H1 (cell line): ENCODE results near the gene MYL3. TPM values are rescaled to one million over a fixed set of nuclear protein-coding genes. Genes with fewer than 3 reads are reported as not detected.

Experiments
- ATF3 ChIP-seq: IDR thresholded peaks from 2 replicates; pipeline ENCODE4 v1.6.1; 2011; ENCODE audit warnings: low read depth, mild to moderate bottlenecking, low read length; ENCODE audit not compliant: insufficient read depth
- CBX8 ChIP-seq: fragments of 300-800, 300-1000 bp; sonication (generic); IDR thresholded peaks from 2 replicates; pipeline ENCODE4 v1.7.1; 2016; ENCODE audit warnings: low read depth, low read length, borderline replicate concordance
- RXRA ChIP-seq: IDR thresholded peaks from 2 replicates; pipeline ENCODE4 v1.6.1; 2011; ENCODE audit warnings: low read depth, mild to moderate bottlenecking, low read length, moderate library complexity; ENCODE audit not compliant: insufficient read depth
- polyA plus RNA-seq, 7 experiments: library from polyadenylated mRNA; depleted of rRNA in 3 of 7; stranded (reverse) in 5 of 7; unstranded in 2 of 7; fragments of >200 nt in 5 of 7; fragments of 200-250 nt in 2 of 7; gene quantifications; 1 replicate in 5 of 7; 2 replicates in 1 of 7; 4 replicates in 1 of 7; pipeline versions ENCODE4 v1.2.1 to v1.2.3, GENCODE V29; 2011 to 2013; ENCODE audit warnings: missing spikeins in 2 of 7, mixed read lengths in 2 of 7
- total RNA-seq: library from RNA; stranded (reverse); fragmentation: NEBNext Ultra II Directional; extraction: Animal tissue kit (Norgen Biotek cat#: 25700); gene quantifications from 2 replicates; pipeline ENCODE4 v1.2.1, GENCODE V29; 2021

Gene MYL3
- total and polyA plus RNA-seq, 2 of the 8 experiments (the other 6 are each of a cell fraction or from before 2014, with no cell fraction given) = 0.06 TPM; not detected in 1

- TF ChIP-seq ATF3 = no peak
- no peak for TF ChIP-seq CBX8
- no peak for TF ChIP-seq RXRA
Observed at GRCh38 chr3:46896386-46896785, 33.1 kb upstream of the MYL3 start (continued).
